Epithelial cell of prostate (primary cell): ENCODE measurements around the gene SUSD5.

Experiments
- DNase-seq: peaks from one replicate; pipeline ENCODE4 v3.0.0-alpha.2; 2011; ENCODE audit warnings: low read depth, low spot score
- H3K27ac ChIP-seq: fragments of 450-650 bp; 2 replicates; pipeline ENCODE4 v1.5.1; 2017; ENCODE audit warnings: mild to moderate bottlenecking

The SUSD5 gene

DNA sequence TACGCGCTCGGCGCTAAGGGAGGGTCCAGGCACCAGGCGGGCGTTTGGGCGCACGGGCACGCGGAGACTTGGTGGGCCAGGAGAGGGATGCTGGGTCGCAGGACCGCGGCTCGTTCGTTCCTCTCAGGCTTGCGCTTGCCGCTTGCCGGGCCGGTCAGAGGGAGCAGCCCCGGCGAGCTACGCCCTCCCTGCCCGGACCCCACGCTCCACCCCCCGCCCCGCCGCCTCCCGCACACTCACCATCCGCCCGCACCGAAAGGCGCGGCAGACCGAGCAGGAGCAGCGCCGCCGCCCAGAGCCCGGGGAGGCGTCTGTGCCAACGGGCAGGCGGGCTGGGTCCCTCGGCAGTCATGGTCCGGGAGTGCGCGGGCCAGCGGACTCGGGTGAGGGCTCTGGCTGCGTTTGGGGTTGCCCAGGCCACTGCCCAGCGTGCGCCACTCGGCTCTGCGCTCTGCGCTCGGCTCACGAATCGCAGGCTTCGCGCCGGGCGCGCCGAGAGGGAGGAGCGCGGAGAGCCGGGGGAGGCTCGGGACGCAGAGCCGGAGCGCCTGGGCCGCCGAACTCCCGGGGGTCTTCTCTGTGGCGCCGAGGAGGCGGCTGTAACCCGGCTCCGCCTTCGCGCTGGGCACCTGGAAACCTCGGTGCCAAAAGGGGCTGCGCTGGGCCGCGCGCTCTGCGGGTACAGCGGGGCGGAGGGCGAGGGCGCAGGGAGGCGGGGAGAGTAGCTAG is at the start of gene SUSD5:
Gene SUSD5, minus strand, starts transcription at position 365 of the 729 bp plus-strand sequence. Its CDS starts 13 bp downstream, at position 352.
- no peak within 1 kb of the TSS for H3K27ac ChIP-seq
- DNase-seq, result no peak

DNA sequence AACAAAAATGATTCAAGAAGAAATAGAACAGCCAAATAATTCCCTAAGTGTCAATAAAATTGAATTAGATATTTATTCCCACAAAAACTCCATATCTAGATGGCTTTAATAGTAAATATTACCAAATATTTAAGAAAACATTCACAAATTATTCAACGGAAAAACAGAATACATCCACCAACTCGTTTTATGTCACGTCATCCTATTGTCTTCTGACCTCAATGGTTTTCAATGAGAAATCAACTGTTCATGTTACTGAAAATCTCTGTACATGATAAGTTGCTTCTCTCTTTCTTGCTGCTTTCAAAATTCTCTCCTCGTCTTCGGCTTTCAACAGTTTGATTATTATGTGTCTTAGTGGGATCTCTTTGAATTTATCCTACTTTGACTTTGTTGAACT is 41.5 kb upstream of the SUSD5 start:
- DNase-seq, result no peak
- no peak overlapping the region for H3K27ac ChIP-seq

DNA sequence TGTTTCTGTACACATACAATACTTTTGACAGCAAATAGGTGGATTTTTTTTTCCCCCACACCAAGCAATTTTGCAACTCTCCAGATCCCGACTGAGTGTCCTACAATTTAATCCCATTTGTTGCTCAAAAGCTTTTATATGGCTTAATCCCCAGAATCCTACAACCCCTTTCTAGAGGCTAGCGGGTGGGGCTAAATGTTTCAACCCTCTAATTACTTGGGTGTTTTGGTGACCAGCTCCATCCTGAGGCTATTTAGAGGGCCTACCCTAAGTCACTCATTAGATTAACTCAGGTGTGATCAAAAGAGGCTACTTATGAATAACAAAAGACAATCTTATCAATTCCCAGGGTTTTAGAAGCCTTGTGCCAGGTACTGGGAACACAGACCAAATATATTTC is 37.6 kb upstream of the SUSD5 start:
- no peak overlapping the region for H3K27ac ChIP-seq
- no peak for DNase-seq

DNA sequence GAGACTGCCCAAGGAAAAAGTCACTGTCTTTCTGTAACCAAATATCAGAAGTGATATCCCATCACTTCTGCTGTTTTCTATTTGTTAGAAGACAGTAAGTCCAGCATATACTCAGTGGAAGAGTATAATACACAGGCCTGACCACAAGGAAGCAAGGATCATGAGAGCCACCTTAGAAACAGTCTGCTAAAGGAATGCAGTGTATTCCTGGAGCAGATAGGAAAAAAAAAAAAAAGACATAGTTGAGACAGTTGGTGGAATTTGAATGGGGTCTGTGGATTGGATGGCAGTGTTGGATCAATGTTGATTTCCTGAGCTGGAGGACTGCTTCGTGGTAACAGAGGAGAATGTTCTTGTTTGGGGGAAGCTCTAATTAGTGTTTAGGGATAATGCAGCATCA is 32.1 kb upstream of the SUSD5 start:
- no peak for DNase-seq
- no peak overlapping the region for H3K27ac ChIP-seq

DNA sequence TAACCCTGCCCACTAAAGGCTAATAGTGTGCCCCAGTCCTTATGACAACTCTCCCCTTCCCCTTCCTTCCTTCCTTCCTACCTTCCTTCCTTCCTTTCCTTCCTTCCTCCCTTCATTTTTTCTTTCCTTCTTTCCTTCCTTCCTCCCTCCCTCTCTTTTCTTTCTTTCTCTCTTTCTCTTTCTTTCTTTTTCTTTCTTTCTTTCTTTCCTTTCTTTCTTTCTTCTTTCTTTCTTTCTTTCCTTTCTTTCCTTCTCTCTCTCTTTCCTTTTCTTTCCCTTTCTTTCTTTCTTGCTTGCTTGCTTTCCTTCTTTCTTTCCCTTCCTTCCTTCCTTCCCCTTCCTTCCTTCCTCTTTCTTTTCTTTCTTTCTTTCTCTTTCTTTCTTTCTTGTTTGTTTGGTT is 28.2 kb upstream of the SUSD5 start:
- no peak overlapping the region for H3K27ac ChIP-seq

DNA sequence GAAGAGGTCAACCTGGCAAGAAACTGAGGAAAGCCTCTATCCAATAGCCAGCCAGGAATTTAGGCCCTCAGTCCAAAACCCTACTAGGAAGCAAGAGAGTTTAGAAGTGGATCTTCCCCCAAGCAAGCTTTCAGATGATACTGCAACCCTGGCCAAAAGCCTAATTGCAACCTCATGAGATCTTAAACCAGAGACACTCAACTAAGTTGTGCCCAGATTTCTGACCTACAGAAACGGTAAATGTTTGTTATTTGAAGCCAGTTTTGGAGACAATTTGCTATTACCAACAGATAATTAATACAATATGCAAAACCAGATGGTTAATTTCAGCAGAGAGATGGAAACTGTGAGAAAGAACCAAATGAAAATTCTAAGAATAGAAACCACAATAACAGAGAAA is 21.7 kb upstream of the SUSD5 start:
- no peak for DNase-seq
- H3K27ac ChIP-seq, result no peak overlapping the region

More for the DNA sequence above, 28.2 kb upstream of the SUSD5 start:
- DNase-seq, result no peak

DNA sequence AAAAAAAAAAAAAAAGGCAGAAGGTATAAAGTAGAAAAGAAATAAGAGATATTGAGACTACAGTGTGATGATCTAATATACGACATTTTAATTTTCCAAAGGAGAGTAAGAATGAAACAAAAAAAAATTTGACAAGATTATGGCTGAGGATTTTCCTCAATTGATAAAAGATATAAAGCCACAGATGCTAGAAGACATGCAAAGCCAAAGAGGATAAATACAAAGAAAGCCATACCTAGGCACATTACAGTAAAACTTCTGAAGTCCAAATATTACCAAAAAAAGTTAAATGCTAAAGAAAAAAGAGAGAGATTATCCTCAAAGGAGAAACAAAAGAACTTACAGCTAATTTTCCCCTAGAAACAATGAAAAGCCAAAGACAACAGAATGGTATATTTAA is 20.3 kb upstream of the SUSD5 start:
- DNase-seq, result no peak
- no peak overlapping the region for H3K27ac ChIP-seq

DNA sequence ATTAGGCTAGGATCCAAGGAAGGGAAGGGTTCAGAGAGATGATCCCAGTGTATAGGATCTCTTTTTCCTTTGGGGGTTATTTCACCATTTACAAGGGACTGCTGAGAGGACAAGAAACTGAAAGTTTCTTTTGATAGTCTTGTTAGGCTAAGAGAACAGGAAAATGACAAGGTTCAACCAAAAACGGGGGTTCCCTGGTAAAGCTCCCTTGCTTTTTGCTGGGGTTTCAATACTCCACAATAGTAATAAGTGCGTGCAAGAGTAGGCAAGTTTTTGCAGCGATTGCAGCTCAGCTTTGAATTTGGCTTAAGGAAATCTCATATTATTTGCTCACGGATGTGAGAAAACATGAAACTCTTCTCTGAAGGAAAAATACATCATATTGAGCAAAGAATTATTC is 18.8 kb upstream of the SUSD5 start:
- H3K27ac ChIP-seq, result no peak overlapping the region
- no peak for DNase-seq

DNA sequence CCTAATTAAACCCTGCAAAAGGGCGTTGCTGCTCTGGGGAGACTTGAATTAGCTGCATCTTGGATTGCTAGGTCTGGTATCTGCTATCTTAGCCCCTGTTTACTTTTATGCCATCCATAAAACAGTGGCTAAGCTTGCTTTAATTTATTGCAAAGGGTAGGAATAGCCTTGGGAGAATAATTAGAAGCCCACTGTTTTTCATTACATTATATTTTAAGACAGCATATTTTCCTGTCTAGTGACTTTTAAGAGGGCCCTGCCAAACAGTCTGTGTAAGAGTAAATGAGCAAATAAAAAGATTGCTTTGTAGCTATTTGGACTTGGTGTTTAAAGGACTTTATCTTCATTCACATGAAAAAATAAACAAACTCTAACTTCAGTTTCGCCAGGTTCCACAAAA is 17.4 kb upstream of the SUSD5 start:
- no peak overlapping the region for H3K27ac ChIP-seq
- no peak for DNase-seq

DNA sequence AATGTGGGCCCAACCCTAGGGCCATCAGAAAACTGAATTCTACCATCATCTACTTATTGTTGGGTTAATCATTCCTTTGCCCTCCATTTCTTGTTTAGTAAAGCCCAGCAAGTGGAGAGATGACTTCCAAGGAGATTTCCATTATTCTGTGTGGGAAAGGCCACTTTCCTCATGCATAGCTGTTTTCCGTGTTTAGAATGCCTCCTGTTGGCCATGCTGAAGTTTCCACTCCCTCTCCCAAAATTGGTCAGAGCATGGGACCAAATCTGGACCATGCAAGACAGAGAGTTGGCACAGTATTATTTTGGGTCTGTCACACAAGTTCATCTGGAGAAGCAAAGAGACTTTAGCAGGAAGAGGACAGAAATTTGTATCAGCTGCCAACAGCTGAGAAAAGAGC is 15.3 kb upstream of the SUSD5 start:
- H3K27ac ChIP-seq, result no peak overlapping the region
- no peak for DNase-seq

DNA sequence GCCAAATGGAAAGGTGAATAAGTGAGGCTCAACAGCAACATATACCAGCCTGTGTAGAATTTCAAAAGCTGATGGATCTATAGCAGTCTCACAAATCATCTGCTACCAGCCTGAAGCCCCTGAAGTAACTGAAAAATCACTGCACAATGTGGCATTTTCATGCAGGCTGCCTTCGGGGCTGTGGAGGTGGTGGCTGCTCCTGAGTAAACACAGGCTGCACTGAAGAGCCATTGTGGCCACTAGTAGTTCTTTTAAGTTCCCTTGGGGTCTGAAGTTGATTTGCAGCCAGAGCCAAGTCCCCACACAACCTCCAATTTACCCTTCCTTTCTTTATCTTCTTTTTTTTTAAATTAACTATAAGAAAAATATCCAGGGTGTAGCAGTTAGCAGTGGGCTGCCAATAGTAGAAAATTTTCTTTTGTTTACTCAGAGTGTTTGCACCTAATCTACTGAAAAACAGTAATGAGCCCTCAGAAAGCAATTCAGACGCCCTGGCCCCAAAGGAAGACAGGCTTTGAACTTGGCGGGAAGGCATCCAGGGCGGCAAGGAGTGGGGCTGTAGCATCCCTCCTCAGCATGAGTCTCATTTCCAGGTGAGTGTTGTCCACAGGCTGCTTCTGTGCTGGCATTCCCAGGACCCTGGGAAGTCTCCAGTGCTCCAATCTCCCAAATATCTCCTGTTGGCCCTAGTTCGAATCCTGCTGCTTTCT is 13.3 kb upstream of the SUSD5 start:
- no peak for DNase-seq
- H3K27ac ChIP-seq, result no peak overlapping the region

DNA sequence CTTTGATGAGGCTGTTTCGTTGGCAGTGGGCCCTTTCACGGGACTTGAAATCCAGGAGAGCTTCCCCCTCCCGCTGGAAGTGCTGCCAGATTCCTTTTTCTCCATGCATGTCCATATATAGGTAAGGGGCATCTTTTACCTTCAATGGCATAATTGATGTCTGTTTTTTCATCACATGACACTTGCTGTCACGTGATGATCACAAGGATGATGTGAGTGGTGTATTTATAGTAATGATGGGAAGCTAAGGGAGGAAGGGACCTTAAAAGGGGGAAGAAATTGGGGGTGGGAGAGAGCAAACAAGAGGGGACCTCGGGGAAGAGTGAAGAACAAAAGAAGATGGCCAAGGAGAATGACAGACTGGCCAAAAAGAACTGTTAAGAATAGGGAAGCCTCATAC is 11.3 kb upstream of the SUSD5 start:
- no peak overlapping the region for H3K27ac ChIP-seq
- no peak for DNase-seq

DNA sequence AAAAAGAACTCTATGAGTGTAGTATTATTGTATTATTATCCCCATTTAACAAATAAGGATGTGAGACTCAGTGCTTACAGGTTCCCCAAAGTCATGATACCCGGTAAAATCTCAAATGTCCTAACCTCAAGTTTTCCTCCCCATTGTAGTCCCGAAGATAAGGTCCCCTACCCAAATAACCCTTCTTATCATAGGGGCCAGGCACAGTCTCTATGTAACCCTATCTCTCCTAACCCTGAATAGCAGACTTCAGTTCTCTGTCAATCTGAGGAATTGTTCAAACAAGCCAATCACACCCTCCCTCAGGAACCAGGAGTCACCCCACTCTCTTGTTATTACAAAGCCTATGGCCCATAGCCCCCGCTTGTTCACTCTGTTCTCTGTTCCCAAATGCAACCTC is 10.5 kb upstream of the SUSD5 start:
- no peak for DNase-seq
- H3K27ac ChIP-seq, result no peak overlapping the region

DNA sequence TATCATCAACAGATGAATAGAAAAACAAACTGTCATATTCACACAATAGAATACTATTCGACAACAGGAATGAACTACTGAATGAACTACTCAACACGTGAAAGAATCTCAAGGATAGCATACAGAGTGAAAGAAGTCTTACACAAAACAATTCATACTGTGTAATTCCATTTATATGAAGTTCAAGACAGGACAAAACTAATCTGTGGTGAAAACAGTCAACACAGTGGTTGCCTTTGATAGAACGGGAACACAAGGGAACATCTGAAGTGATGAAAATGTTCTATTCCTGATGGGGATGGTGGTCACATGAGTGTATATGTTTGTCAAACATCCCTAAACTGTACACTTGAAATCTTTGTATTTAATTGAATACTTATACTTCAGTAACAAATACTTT is 2.6 kb upstream of the SUSD5 start:
- no peak overlapping the region for H3K27ac ChIP-seq
- DNase-seq, result no peak

DNA sequence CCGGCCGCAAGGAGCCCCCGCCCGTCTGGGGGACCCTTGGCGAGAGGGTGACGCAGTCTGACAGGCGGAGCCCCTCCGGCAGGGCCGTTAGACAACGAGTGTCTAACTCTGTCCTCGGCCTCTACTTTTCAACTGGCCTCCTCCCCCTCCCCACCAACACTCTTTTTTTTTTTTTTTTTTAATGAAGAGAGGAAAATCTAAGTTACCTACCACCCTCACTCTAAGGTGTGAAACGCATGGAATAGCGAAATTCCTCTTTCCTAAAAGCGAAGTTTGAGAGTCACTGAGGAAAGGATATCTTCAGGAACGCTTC is 521 bp upstream of the SUSD5 start:
- no peak for DNase-seq
- H3K27ac ChIP-seq, result no peak overlapping the region

DNA sequence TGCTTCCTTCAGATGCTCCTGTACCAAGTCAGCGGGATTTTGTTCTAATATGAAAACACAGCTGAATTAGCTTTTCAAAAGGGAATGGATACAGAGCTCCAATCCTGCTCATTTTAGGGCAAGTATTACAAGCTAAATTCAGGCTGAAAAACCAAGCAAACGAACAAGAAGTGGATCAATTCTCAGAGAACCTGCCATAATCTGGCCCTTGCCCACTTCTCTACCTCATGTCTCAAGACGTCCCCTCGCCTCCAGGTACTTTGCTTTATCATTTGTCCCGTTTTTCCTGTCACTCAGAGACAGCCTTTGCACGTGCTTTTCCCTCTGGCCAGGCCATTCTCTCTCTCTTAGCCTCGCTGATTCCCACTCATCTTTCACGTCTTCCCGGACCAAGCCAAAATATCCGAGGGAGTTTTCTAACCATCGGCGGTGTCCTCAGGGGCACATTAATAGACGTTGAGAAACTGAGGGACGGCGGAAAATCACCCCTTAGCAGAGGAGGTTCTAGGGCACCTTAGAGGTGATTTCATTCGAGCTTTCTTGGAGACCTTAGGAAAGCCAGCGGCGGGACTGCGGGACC is 654 bp downstream of the SUSD5 start:
- no peak overlapping the region for H3K27ac ChIP-seq
- no peak for DNase-seq

DNA sequence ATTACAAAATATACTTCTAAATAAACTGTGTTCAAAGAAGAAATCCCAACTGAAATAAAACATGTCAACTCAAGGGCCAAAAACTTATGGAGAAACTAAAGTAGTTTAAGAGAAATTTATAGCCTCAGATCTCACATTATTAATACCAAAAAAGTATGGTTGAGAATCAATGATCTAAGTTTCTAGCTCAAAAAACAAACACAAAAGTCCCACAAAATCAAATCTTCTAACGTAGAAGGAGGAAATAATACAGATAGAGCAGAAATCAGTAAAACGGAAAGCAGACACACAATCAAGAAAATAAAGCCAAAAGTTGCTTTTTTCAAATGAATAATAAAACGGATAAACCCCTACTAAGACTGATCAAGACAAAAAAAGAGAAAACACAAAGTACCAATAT is 2.9 kb downstream of the SUSD5 start:
- H3K27ac ChIP-seq, result no peak overlapping the region

DNA sequence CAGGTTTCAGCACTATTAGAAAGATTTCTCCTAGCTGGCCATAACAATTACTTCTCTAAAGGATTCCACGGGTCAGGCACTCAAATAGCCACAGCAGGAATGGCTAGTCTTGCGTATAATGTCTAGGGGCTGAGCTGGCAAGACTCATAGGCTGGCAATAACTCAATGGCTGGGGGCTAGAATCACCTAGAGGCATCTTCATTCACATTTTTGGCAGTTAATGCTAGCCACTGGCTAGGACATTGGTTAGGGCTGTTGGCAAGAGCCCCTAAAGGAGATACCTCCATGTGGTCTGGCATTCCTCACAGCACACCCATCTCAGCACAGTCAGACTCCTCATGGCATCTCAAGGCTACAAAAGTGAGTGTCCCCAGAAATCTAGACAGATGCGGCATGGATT is 6.2 kb downstream of the SUSD5 start:
- DNase-seq, result no peak
- no peak overlapping the region for H3K27ac ChIP-seq

More for the DNA sequence above, 2.9 kb downstream of the SUSD5 start:
- no peak for DNase-seq

DNA sequence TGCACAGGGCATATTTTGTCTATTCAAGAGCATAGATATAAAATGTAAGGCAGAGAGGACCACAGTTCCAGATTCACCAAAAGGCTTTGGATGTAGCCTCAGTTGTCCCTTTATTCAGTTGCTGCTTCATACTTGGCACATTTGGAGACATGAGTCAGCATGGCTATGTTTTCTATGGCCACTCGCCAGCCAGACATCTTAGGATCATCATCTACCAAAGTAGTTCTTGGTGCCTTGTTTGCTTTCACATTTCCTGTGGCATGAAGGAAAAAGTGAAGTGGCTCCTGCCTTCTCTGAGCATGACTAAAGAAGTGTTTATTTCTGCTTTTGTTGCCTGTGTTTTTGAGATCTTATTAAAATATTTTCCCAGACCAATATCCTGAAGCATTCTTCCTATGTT is 7.2 kb downstream of the SUSD5 start:
- peak; percentile 59 for DNase-seq
- no peak overlapping the region for H3K27ac ChIP-seq

DNA sequence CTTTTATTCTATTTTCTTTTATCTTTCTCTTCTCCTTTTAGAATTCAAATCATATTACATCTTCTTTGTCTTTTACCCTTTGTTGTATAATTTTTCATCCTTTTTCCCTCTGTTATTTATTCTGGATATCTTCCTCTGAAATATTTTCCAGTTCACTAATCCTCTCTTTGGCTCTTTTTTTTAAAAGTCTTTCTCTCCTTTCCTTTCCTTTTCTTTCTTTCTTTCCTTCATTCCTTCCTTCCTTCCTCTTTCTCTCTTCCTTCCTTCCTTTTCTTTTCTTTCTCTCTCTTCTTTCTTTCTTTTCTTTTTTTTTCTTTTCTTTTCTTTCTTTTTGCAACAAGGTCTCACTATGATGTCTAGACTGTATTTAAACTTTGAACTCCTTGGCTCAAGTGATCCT is 9.3 kb downstream of the SUSD5 start:
- DNase-seq, result no peak
- H3K27ac ChIP-seq, result no peak overlapping the region

DNA sequence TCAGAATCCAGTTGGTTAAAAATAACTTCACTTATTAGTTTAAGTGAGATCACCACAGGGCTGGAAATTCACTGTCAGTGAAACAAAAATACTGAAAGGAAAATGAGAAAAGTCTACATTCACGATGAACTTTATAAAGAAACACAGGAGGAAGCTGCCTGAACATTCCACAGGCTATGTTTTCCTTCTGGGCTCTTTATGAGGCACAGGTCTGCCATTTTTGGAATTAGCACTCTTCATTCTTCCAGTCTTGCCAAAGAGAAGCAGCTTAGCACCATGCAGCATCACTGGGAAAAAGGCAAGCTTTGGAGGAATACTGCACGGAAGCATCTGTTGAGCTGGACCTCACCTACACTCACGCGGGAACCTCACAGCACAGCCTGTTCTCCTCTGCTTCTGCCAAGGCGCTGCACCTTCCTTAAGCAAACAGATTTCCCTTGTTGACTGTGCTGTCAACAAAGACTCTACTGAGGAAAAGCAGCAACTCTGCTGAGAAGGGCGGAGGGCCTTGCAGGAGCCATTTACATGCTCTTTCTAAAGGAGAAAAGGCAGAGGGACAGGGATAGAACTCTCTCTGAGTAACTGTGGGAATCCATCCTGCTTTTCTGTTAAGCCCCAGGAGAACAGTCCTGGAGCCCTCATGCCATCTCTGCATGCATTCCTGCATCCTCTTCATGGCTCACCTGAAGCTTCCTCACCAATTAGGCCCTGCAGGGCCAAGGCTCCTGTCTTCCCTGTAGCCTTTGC is 15.7 kb downstream of the SUSD5 start:
- H3K27ac ChIP-seq, result no peak overlapping the region
- DNase-seq, result no peak
